ENCODE data around the gene METTL6. TPM values are rescaled to one million over a fixed set of nuclear protein-coding genes. Genes with fewer than 3 reads are reported as not detected.

The METTL6 gene
- total and polyA plus RNA-seq, 2 of the 4 experiments (the other 2 are of a cell fraction) = 15.4 to 21.5 TPM

GRCh38 chr3:15391007-15391406 lies 36.3 kb downstream of the METTL6 start:
- POLR2A ChIA-PET (ENCODE audit: unreplicated experiment) = no interaction called here
- intact Hi-C loops (cut with micrococcal nuclease) = no loop called here

More at GRCh38 chr3:15391007-15391406, 36.3 kb downstream of the METTL6 start:
- Histone ChIP-seq H3K4ac (ENCODE audit: low read depth, low read length) (no peak overlapping the region), H2AFZ (replicated peaks; ENCODE audit: low read length, poor library complexity) (peak overlapping the region; percentile 49), H2AK9ac (replicated peaks; ENCODE audit: low read depth, low read length, poor library complexity) (no peak overlapping the region), H3K79me1 (ENCODE audit: low read depth in 1 of 2, low read length in 2 of 2) (no peaks in the 10 kb centered on the region), H3K4me2 (ENCODE audit: low read depth, low read length) (no peak overlapping the region), H3K9ac (ENCODE audit: low read depth, low read length) (no peak overlapping the region), H4K91ac (ENCODE audit: insufficient read depth, low read depth, low read length) (no peak overlapping the region), H2BK120ac (ENCODE audit: low read depth, low read length) (no peak overlapping the region), H3K27ac (ENCODE audit: insufficient read depth, low read length) (no peak overlapping the region), H3K18ac (ENCODE audit: low read depth, low read length) (no peak overlapping the region), H3K36me3 (ENCODE audit: control insufficient read depth, insufficient read depth, low read length) (no peaks in the 10 kb centered on the region), H2BK5ac (ENCODE audit: low read depth, low read length, poor library complexity, severe bottlenecking) (no peak overlapping the region), H3K23ac (ENCODE audit: low read depth, low read length) (no peak overlapping the region), H4K5ac (ENCODE audit: low read depth, low read length) (no peak overlapping the region), H3K9me3 (ENCODE audit: control insufficient read depth, insufficient read depth, low read length) (peaks cover 4% of the 10 kb centered on the region), H3K4me1 (ENCODE audit: control insufficient read depth, insufficient read depth, low read length) (no peaks in the 10 kb centered on the region), H4K20me1 (ENCODE audit: insufficient read depth, low read length) (no peaks in the 10 kb centered on the region), H3K4me3 (ENCODE audit: insufficient read depth, low read depth, low read length) (no peak overlapping the region), H3K9me1 (ENCODE audit: insufficient read depth, low read length) (no peaks in the 10 kb centered on the region), H2BK20ac (ENCODE audit: low read depth, low read length) (no peak overlapping the region), H3K56ac (ENCODE audit: extremely low read depth, insufficient read depth, low read length) (no peak overlapping the region), H2BK15ac (ENCODE audit: low read depth, low read length) (no peak overlapping the region), H2AK5ac (ENCODE audit: low read depth, low read length) (no peak overlapping the region), H3K27me3 (ENCODE audit: control insufficient read depth, insufficient read depth, low read length) (no peaks in the 10 kb centered on the region), H3K14ac (replicated peaks; ENCODE audit: low read depth, low read length) (no peak overlapping the region), H4K8ac (ENCODE audit: low read depth in 2 of 2, low read length in 2 of 2) (no peak overlapping the region)
- DNase-seq = no peak
- in situ Hi-C loops (cut with MboI; ENCODE audit: low sequenced_read_pairs) (loop anchor here (25.0 kb wide), 1 partner anchor 279 kb away; no protein-coding TSS in a partner anchor), dilution Hi-C loops (cut with HindIII; ENCODE audit: low sequenced_read_pairs, unreplicated experiment) (no loop called here)
- WGBS, 2 experiments (ENCODE audit: extremely low coverage in 2 of 2, insufficient read length in 1 of 2) = 81% methylated on average over 3 of the region's 5 CpGs; no CpG with 5 or more reads in 1 of the 2 experiments
- ATAC-seq (ENCODE audit: low read depth) = no peak
- CTCF ChIA-PET = interaction anchor here (0.7 kb wide), 1 partner anchor 169 kb away, joined by 6 read pairs; no protein-coding TSS in a partner anchor
- no peak for TF ChIP-seq POLR2A (IDR thresholded peaks at IDR 0.05; ENCODE audit: low read depth, low read length)
- no peak for TF ChIP-seq SMC3 (IDR thresholded peaks at IDR 0.05; ENCODE audit: low read depth, low read length)
- TF ChIP-seq FOS (IDR thresholded peaks at IDR 0.05; ENCODE audit: low read depth, low read length) = no peak
- no peak for TF ChIP-seq MAZ (IDR thresholded peaks at IDR 0.05; ENCODE audit: borderline replicate concordance, low read depth, low read length)
- no peak for TF ChIP-seq ELK1 (IDR thresholded peaks at IDR 0.05; ENCODE audit: borderline replicate concordance, low read depth, low read length)
- TF ChIP-seq CTCF (conservative IDR thresholded peaks at IDR 0.05; ENCODE audit: low read depth, low read length) = no peak
- TF ChIP-seq RAD21 (IDR thresholded peaks at IDR 0.05; ENCODE audit: low read length) = no peak
- TF ChIP-seq RCOR1 (IDR thresholded peaks at IDR 0.05; ENCODE audit: insufficient replicate concordance, low read length) = no peak
- no peak for TF ChIP-seq CEBPB (IDR thresholded peaks at IDR 0.05; ENCODE audit: low read depth, low read length)
- TF ChIP-seq MXI1 (IDR thresholded peaks at IDR 0.05; ENCODE audit: borderline replicate concordance, low read depth, low read length) = no peak
- TF ChIP-seq NFE2L2 (IDR thresholded peaks at IDR 0.05; ENCODE audit: low read depth, low read length) = no peak
- no peak for TF ChIP-seq MAFK (IDR thresholded peaks at IDR 0.05; ENCODE audit: low read depth, low read length)
- no TSS peak for BruUV-seq (replicated peaks)
